ENCODE results near the gene NAV2. TPM values are rescaled to one million over a fixed set of nuclear protein-coding genes. Genes with fewer than 3 reads are reported as not detected.

NAV2 gene
- polyA plus RNA-seq, 1 donor (not counting 4 experiments of a cell fraction or from before 2014, with no cell fraction given) = 4.0 TPM

GRCh38 chr11:20161230-20161918 lies 448.7 kb downstream of the NAV2 start:
- TF ChIP-seq CTCF (optimal IDR thresholded peaks at IDR 0.05 in 1 of 3, IDR thresholded peaks at IDR 0.05 in 1 of 3, conservative IDR thresholded peaks at IDR 0.05 in 1 of 3; ENCODE audit: extremely low read depth in 1 of 3, insufficient read depth in 2 of 3, low read length in 3 of 3) = no peak
- peak; percentile 59 for TF ChIP-seq EZH2 (IDR thresholded peaks at IDR 0.05; ENCODE audit: low read length)
- Histone ChIP-seq H3K79me2 (ENCODE audit: control insufficient read depth, insufficient read depth, low read length) (no peaks in the 10 kb centered on the region), H2AFZ (ENCODE audit: control insufficient read depth, low read length) (no peak overlapping the region), H3K27me3 (ENCODE audit: control insufficient read depth, extremely low read depth, insufficient read depth, low read length) (peaks cover 98% of the 10 kb centered on the region), H4K20me1 (ENCODE audit: control insufficient read depth, extremely low read depth, insufficient read depth, low read length) (no peaks in the 10 kb centered on the region), H3K36me3 (ENCODE audit: control insufficient read depth in 2 of 2, extremely low read depth in 1 of 2, insufficient read depth in 2 of 2, low read length in 2 of 2) (no peaks in the 10 kb centered on the region), H3K9me1 (ENCODE audit: control insufficient read depth, extremely low read depth, insufficient read depth, low read length) (no peaks in the 10 kb centered on the region), H3K27ac (ENCODE audit: control insufficient read depth, insufficient read depth, low read length) (no peak overlapping the region), H3K4me1 (ENCODE audit: control insufficient read depth, extremely low read depth, insufficient read depth, low read length) (no peaks in the 10 kb centered on the region), H3K4me2 (ENCODE audit: control insufficient read depth, extremely low read depth, insufficient read depth, low read depth, low read length) (no peak overlapping the region), H3K4me3 (ENCODE audit: control insufficient read depth in 2 of 3, extremely low read depth in 1 of 3, insufficient read depth in 2 of 3, low read depth in 1 of 3, low read length in 3 of 3) (no peak overlapping the region), H3K9me3 (ENCODE audit: control insufficient read depth, low read depth, low read length) (no peaks in the 10 kb centered on the region), H3K9ac (ENCODE audit: control insufficient read depth, extremely low read depth, insufficient read depth, low read length) (no peak overlapping the region)
- DNase-seq (ENCODE audit: low read depth, low spot score) (no peak), FAIRE-seq (no peak)
- dilution Hi-C loops (cut with MboI; ENCODE audit: extremely low pct_ligation_motif_present, low sequenced_read_pairs) = no loop called here

- Histone ChIP-seq H3K4me2 (ENCODE audit: control insufficient read depth, extremely low read depth, insufficient read depth, low read depth, low read length) (no peak overlapping the region), H3K27me3 (ENCODE audit: control insufficient read depth, extremely low read depth, insufficient read depth, low read length) (peaks cover 97% of the 10 kb centered on the region), H3K9me1 (ENCODE audit: control insufficient read depth, extremely low read depth, insufficient read depth, low read length) (no peaks in the 10 kb centered on the region), H4K20me1 (ENCODE audit: control insufficient read depth, extremely low read depth, insufficient read depth, low read length) (no peaks in the 10 kb centered on the region), H3K4me1 (ENCODE audit: control insufficient read depth, extremely low read depth, insufficient read depth, low read length) (no peaks in the 10 kb centered on the region), H3K4me3 (ENCODE audit: control insufficient read depth in 2 of 3, extremely low read depth in 1 of 3, insufficient read depth in 2 of 3, low read depth in 1 of 3, low read length in 3 of 3) (no peak overlapping the region), H2AFZ (ENCODE audit: control insufficient read depth, low read length) (no peak overlapping the region), H3K9me3 (ENCODE audit: control insufficient read depth, low read depth, low read length) (no peaks in the 10 kb centered on the region), H3K9ac (ENCODE audit: control insufficient read depth, extremely low read depth, insufficient read depth, low read length) (no peak overlapping the region), H3K79me2 (ENCODE audit: control insufficient read depth, insufficient read depth, low read length) (no peaks in the 10 kb centered on the region), H3K27ac (ENCODE audit: control insufficient read depth, insufficient read depth, low read length) (no peak overlapping the region), H3K36me3 (ENCODE audit: control insufficient read depth in 2 of 2, extremely low read depth in 1 of 2, insufficient read depth in 2 of 2, low read length in 2 of 2) (no peaks in the 10 kb centered on the region)
- FAIRE-seq = no peak
- DNase-seq (ENCODE audit: low read depth, low spot score) = no peak
- dilution Hi-C loops (cut with MboI; ENCODE audit: extremely low pct_ligation_motif_present, low sequenced_read_pairs) = no loop called here
- TF ChIP-seq CTCF (optimal IDR thresholded peaks at IDR 0.05 in 1 of 3, IDR thresholded peaks at IDR 0.05 in 1 of 3, conservative IDR thresholded peaks at IDR 0.05 in 1 of 3; ENCODE audit: extremely low read depth in 1 of 3, insufficient read depth in 2 of 3, low read length in 3 of 3) (no peak), EZH2 (IDR thresholded peaks at IDR 0.05; ENCODE audit: low read length) (peak; percentile 18)
Measured at GRCh38 chr11:20161923-20162744, 449.5 kb downstream of the NAV2 start.
